Measurements from ENCODE around the gene SNUPN. TPM values are rescaled to one million over a fixed set of nuclear protein-coding genes. Genes with fewer than 3 reads are reported as not detected.

The SNUPN gene
- total and polyA plus RNA-seq, 4 experiments from 2014 or later: 21.0 to 35.2 (median 24.3) TPM

GRCh38 chr15:75554717-75555116, 70.8 kb downstream of the SNUPN start:
- Histone ChIP-seq H3K27ac (ENCODE audit: low read depth, low read length) (no peak overlapping the region), H3K4me1 (ENCODE audit: insufficient read depth, low read length) (no peaks in the 10 kb centered on the region), H3K36me3 (ENCODE audit: insufficient read depth, low read length) (no peaks in the 10 kb centered on the region), H3K9me3 (ENCODE audit: control insufficient read depth in 1 of 2, low read length in 2 of 2) (no peaks in the 10 kb centered on the region), H3K27me3 (ENCODE audit: insufficient read depth, low read length) (no peaks in the 10 kb centered on the region), H3K4me3 (ENCODE audit: low read length in 2 of 2) (no peak overlapping the region)
- ChIA-PET CTCF (ENCODE audit: partially characterized antibody) (interaction anchor here (1.0 kb wide), 1 partner anchor 12 kb away, joined by 4 read pairs; no protein-coding TSS in a partner anchor), POLR2A (ENCODE audit: partially characterized antibody) (interaction anchor here (0.6 kb wide), 1 partner anchor 85 kb away, joined by 3 read pairs; the partner anchor contains the start of gene IMP3)
- Mint-ChIP-seq H3K9me3 (no peaks in the 10 kb centered on the region), H3K4me1 (peaks cover 11 to 26% (median 13%) of the 10 kb centered on the region in 4 donors), H3K27ac (peak overlapping the region in 2 of 7 donors; percentile 42 to 64), H3K27me3 (no peaks in the 10 kb centered on the region), H3K36me3 (peaks cover 0 to 2% of the 10 kb centered on the region in 2 donors), H3K4me3 (no peak overlapping the region)
- DNase-seq: no peak
- intact Hi-C loops (cut with micrococcal nuclease): no loop called here

GRCh38 chr15:75553659-75554058, 71.9 kb downstream of the SNUPN start:
- Mint-ChIP-seq H3K4me3 (no peak overlapping the region), H3K4me1 (peaks cover 11 to 26% (median 13%) of the 10 kb centered on the region in 4 donors), H3K36me3 (peaks cover 0 to 2% of the 10 kb centered on the region in 2 donors), H3K27ac (peak overlapping the region in 3 of 7 donors; percentile 4 to 68 (median 37)), H3K27me3 (no peaks in the 10 kb centered on the region), H3K9me3 (no peaks in the 10 kb centered on the region)
- Histone ChIP-seq H3K36me3 (ENCODE audit: insufficient read depth, low read length) (no peaks in the 10 kb centered on the region), H3K4me1 (ENCODE audit: insufficient read depth, low read length) (no peaks in the 10 kb centered on the region), H3K27ac (ENCODE audit: low read depth, low read length) (no peak overlapping the region), H3K27me3 (ENCODE audit: insufficient read depth, low read length) (no peaks in the 10 kb centered on the region), H3K9me3 (ENCODE audit: control insufficient read depth in 1 of 2, low read length in 2 of 2) (no peaks in the 10 kb centered on the region), H3K4me3 (ENCODE audit: low read length in 2 of 2) (no peak overlapping the region)
- intact Hi-C loops (cut with micrococcal nuclease): no loop called here
- POLR2A ChIA-PET (ENCODE audit: partially characterized antibody): no interaction called here
- no peak for DNase-seq
- CTCF ChIA-PET (ENCODE audit: partially characterized antibody): no interaction called here

GRCh38 chr15:75551091-75551490, 74.4 kb downstream of the SNUPN start:
- H3K4me1 Mint-ChIP-seq: peaks cover 12 to 21% (median 17%) of the 10 kb centered on the region in 4 donors
- no peak overlapping the region for H3K27ac ChIP-seq (ENCODE audit: low read depth, low read length)
- no peak overlapping the region for H3K27ac Mint-ChIP-seq
- no peak overlapping the region for H3K4me3 Mint-ChIP-seq
- intact Hi-C loops (cut with micrococcal nuclease): no loop called here
- CTCF ChIA-PET (ENCODE audit: partially characterized antibody): no interaction called here
- H3K4me3 ChIP-seq (ENCODE audit: low read length in 2 of 2): no peak overlapping the region
- H3K36me3 ChIP-seq (ENCODE audit: insufficient read depth, low read length): no peaks in the 10 kb centered on the region
- H3K27me3 Mint-ChIP-seq: no peaks in the 10 kb centered on the region
- no peaks in the 10 kb centered on the region for H3K9me3 Mint-ChIP-seq
- no peaks in the 10 kb centered on the region for H3K4me1 ChIP-seq (ENCODE audit: insufficient read depth, low read length)
- H3K36me3 Mint-ChIP-seq: peaks cover 0 to 2% of the 10 kb centered on the region in 2 donors
- H3K27me3 ChIP-seq (ENCODE audit: insufficient read depth, low read length): no peaks in the 10 kb centered on the region
- DNase-seq: no peak
- H3K9me3 ChIP-seq (ENCODE audit: control insufficient read depth in 1 of 2, low read length in 2 of 2): no peaks in the 10 kb centered on the region
- POLR2A ChIA-PET (ENCODE audit: partially characterized antibody): interaction anchor here (0.6 kb wide), 1 partner anchor 10 kb away, joined by 5 read pairs; no protein-coding TSS in a partner anchor

Other genes starting within 250 kb of the SNUPN start
- 100 to 1,000 TPM; 128 to 134 TPM for gene SIN3A, start 174.0 kb downstream of the SNUPN start, total RNA-seq
- 10 to 100 TPM in 1 of 2 donors, 1 to 10 TPM in 1; 7.0 to 25.9 TPM for gene SIN3A, start 174.0 kb downstream of the SNUPN start, polyA plus RNA-seq
- gene PTPN9, start 46.4 kb downstream of the SNUPN start, total RNA-seq: 10 to 100 TPM; 15.9 to 16.6 TPM
- gene PTPN9, start 46.4 kb downstream of the SNUPN start, polyA plus RNA-seq: 10 to 100 TPM; 26.5 to 31.7 TPM
- gene IMP3, start 14.5 kb upstream of the SNUPN start, total RNA-seq: 10 to 100 TPM; 85.5 to 96.9 TPM
- 100 to 1,000 TPM; 191 to 211 TPM for gene IMP3, start 14.5 kb upstream of the SNUPN start, polyA plus RNA-seq
- 1 to 10 TPM; 3.5 to 3.8 TPM for gene SNX33, start 22.2 kb upstream of the SNUPN start, total RNA-seq
- 1 to 10 TPM in 1 of 2 donors, under 1 TPM in 1; 0.33 to 1.6 TPM for gene SNX33, start 22.2 kb upstream of the SNUPN start, polyA plus RNA-seq
- gene CSPG4, start 87.1 kb upstream of the SNUPN start, total RNA-seq: not detected
- gene CSPG4, start 87.1 kb upstream of the SNUPN start, polyA plus RNA-seq: not detected
- gene UBE2Q2, start 217.7 kb upstream of the SNUPN start, total RNA-seq: 10 to 100 TPM; 38.0 to 42.9 TPM
- gene UBE2Q2, start 217.7 kb upstream of the SNUPN start, polyA plus RNA-seq: 10 to 100 TPM; 58.9 to 67.1 TPM